CD14-positive monocyte (primary cell): Measurements from ENCODE around the gene IMPG2. TPM values are rescaled to one million over a fixed set of nuclear protein-coding genes. Genes with fewer than 3 reads are reported as not detected.
"Not testable (repeated sequence)": the region's sequence is repeated elsewhere in the genome, so short reads cannot be mapped to it uniquely, and the experiment has no call there.

ENCODE experiments used
- DNase-seq, 3 donors: peaks; one replicate each; pipeline ENCODE4 v3.0.0-alpha.2; 2011 to 2022
- H2AFZ ChIP-seq: 2 replicates; pipeline ENCODE4 v1.6.0; 2012; ENCODE audit warnings: mild to moderate bottlenecking, low read depth, low read length, inconsistent platforms; ENCODE audit not compliant: insufficient read depth, poor library complexity, severe bottlenecking
- H3K27ac ChIP-seq, 2 donors: 1 replicate in 1 of 2; 2 replicates in 1 of 2; pipeline ENCODE4 v1.5.1; 2012 to 2013; ENCODE audit warnings: low read length in 2 of 2, control low read depth in 1 of 2, inconsistent platforms in 1 of 2, low read depth in 1 of 2, mild to moderate bottlenecking in 1 of 2
- H3K27me3 ChIP-seq, 2 donors: one replicate each; pipeline versions ENCODE4 v1.6.0 to v1.6.1; 2011 to 2013; ENCODE audit warnings: low read length in 2 of 2; ENCODE audit not compliant: control insufficient read depth in 2 of 2, insufficient read depth in 2 of 2
- H3K36me3 ChIP-seq, 2 donors: replicated peaks in 1 of 2; 1 replicate in 1 of 2; 2 replicates in 1 of 2; pipeline versions ENCODE4 v1.5.1 to v1.6.1; 2012 to 2013; ENCODE audit warnings: low read length in 2 of 2, control low read depth in 1 of 2, inconsistent platforms in 1 of 2, mild to moderate bottlenecking in 1 of 2; ENCODE audit not compliant: insufficient read depth in 2 of 2, control insufficient read depth in 1 of 2
- H3K4me1 ChIP-seq, 2 donors: 1 replicate in 1 of 2; 2 replicates in 1 of 2; pipeline versions ENCODE4 v1.5.1 to v1.6.1; 2012 to 2013; ENCODE audit warnings: low read length in 2 of 2, control low read depth in 1 of 2, inconsistent platforms in 1 of 2, mild to moderate bottlenecking in 1 of 2, moderate library complexity in 1 of 2; ENCODE audit not compliant: insufficient read depth in 2 of 2, control insufficient read depth in 1 of 2
- H3K4me2 ChIP-seq: replicated peaks from 2 replicates; pipeline ENCODE3; 2012; ENCODE audit warnings: low read length, moderate library complexity, mild to moderate bottlenecking; ENCODE audit not compliant: poor library complexity, severe bottlenecking; ENCODE audit errors: extremely low read depth
- H3K4me3 ChIP-seq, 3 experiments: fragments of 200-600 bp in 1 of 3; sonication (generic) in 1 of 3; replicated peaks in 1 of 3; 1 replicate in 2 of 3; 2 replicates in 1 of 3; pipeline ENCODE4 v1.5.1; 2011 to 2013; ENCODE audit warnings: low read length in 3 of 3, mild to moderate bottlenecking in 3 of 3, control low read depth in 2 of 3, low read depth in 2 of 3, inconsistent platforms in 1 of 3, moderate library complexity in 1 of 3
- H3K79me2 ChIP-seq: 2 replicates; pipeline ENCODE4 v1.6.0; 2012; ENCODE audit warnings: mild to moderate bottlenecking, control low read depth, inconsistent platforms, low read length, moderate library complexity; ENCODE audit not compliant: insufficient read depth
- H3K9ac ChIP-seq: 2 replicates; pipeline ENCODE4 v1.6.0; 2017; ENCODE audit warnings: low read length, mild to moderate bottlenecking; ENCODE audit not compliant: insufficient read depth, poor library complexity, severe bottlenecking
- H3K9me3 ChIP-seq, 2 donors: replicated peaks in 1 of 2; 1 replicate in 1 of 2; 2 replicates in 1 of 2; pipeline versions ENCODE4 v1.5.1 to v1.6.1; 2012 to 2013; ENCODE audit warnings: low read length in 2 of 2, control low read depth in 1 of 2; ENCODE audit not compliant: control insufficient read depth in 1 of 2, insufficient read depth in 1 of 2
- H4K20me1 ChIP-seq: 2 replicates; pipeline ENCODE4 v1.6.0; 2012; ENCODE audit warnings: mild to moderate bottlenecking, low read length, control low read depth, moderate library complexity; ENCODE audit not compliant: insufficient read depth
- H3K27ac Mint-ChIP-seq, 7 donors: one replicate each; pipeline ENCODE4 v1.8.0; 2020; ENCODE audit warnings: mild to moderate bottlenecking in 7 of 7, mixed read lengths in 7 of 7, moderate library complexity in 6 of 7, inconsistent platforms in 2 of 7
- H3K27me3 Mint-ChIP-seq, 3 donors: one replicate each; pipeline ENCODE4 v1.8.0; 2021 to 2022; ENCODE audit warnings: low read depth in 3 of 3, mild to moderate bottlenecking in 3 of 3, mixed read lengths in 3 of 3, moderate library complexity in 3 of 3, inconsistent platforms in 1 of 3
- H3K36me3 Mint-ChIP-seq, 2 donors: one replicate each; pipeline ENCODE4 v1.8.0; 2020; ENCODE audit warnings: mixed read lengths in 2 of 2, inconsistent platforms in 1 of 2, mild to moderate bottlenecking in 1 of 2
- H3K4me1 Mint-ChIP-seq: one replicate; pipeline ENCODE4 v1.8.0; 2020; ENCODE audit warnings: mild to moderate bottlenecking, mixed read lengths
- H3K4me3 Mint-ChIP-seq, 2 donors: one replicate each; pipeline ENCODE4 v1.8.0; 2020; ENCODE audit warnings: mild to moderate bottlenecking in 2 of 2, mixed read lengths in 2 of 2, moderate library complexity in 1 of 2
- H3K9me3 Mint-ChIP-seq, 7 donors: one replicate each; pipeline ENCODE4 v1.8.0; 2020 to 2022; ENCODE audit warnings: mixed read lengths in 7 of 7, mild to moderate bottlenecking in 6 of 7, moderate library complexity in 6 of 7, inconsistent platforms in 2 of 7
- CTCF ChIP-seq: fragments of 200-600 bp; IDR thresholded peaks from one replicate; pipeline ENCODE4 v1.8.0; 2022; ENCODE audit warnings: antibody characterized with exemption, mild to moderate bottlenecking
- intact Hi-C, 2 donors: fragments of 100-400 bp; cut with micrococcal nuclease; formaldehyde crosslinking; loops; one replicate each; pipeline versions ENCODE4 v1.15.0 to v1.15.1; 2023
- polyA plus RNA-seq, 3 donors: library from polyadenylated mRNA; depleted of rRNA in 1 of 3; unstranded in 2 of 3; stranded (reverse) in 1 of 3; fragments of 300-500 nt in 2 of 3; fragments of >200 nt in 1 of 3; fragmentation: Illumina TruSeq in 2 of 3; gene quantifications; 1 replicate in 2 of 3; 2 replicates in 1 of 3; pipeline ENCODE4 v1.2.3, GENCODE V29; 2012 to 2021

IMPG2 gene
- polyA plus RNA-seq, 3 donors: 0.04 to 0.15 TPM; not detected in 1

- Histone ChIP-seq H3K27me3 (no peaks in the 10 kb centered on the region), H3K36me3 (no peaks in the 10 kb centered on the region), H3K4me1 (no peaks in the 10 kb centered on the region), H3K4me3 (no peak overlapping the region), H3K9ac (no peak overlapping the region), H3K4me2 (no peak overlapping the region), H4K20me1 (no peaks in the 10 kb centered on the region), H2AFZ (no peak overlapping the region), H3K79me2 (no peaks in the 10 kb centered on the region), H3K27ac (no peak overlapping the region), H3K9me3 (peaks cover 18 to 30% of the 10 kb centered on the region in 2 donors)
- H3K36me3 Mint-ChIP-seq: peaks cover 0 to 9% of the 10 kb centered on the region in 2 donors
- no peak overlapping the region for H3K4me3 Mint-ChIP-seq
- no peaks in the 10 kb centered on the region for H3K27me3 Mint-ChIP-seq
- H3K9me3 Mint-ChIP-seq: peaks cover 20 to 31% (median 26%) of the 10 kb centered on the region in 7 donors
- DNase-seq: no peak
- H3K4me1 Mint-ChIP-seq: no peaks in the 10 kb centered on the region
- H3K27ac Mint-ChIP-seq: no peak overlapping the region
- TF ChIP-seq CTCF: no peak
- intact Hi-C loops: no loop called here
Observed at GRCh38 chr3:101310978-101311375, 9.4 kb downstream of the IMPG2 start.

DNA sequence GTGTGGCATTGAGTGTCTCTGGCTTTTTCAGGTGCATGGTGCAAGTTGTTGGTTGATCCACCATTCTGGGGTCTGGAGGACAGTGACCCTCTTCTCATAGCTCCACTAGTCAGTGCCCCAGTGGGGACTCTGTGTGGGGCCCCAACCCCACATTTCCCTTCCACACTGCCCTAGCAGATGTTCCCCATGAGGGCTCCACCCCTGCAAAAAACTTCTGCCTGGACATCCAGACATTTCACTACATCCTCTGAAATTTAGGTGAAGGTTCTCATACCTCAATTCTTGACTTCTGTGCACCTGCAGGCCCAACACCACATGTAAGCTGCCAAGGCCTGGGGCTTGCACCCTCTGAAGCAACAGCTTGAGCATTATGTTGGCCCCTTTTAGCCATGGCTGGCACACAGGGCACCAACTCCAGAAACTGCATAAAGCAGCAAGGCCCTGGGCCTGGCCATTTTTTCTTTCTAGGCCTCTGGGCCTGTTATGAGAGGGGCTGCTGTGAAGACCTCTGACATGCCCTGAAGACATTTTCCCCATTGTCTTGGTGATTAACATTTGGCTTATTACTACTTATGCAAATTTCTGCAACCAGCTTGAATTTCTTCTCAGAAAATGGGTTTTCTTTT is 12.1 kb downstream of the IMPG2 start:
- H3K36me3 ChIP-seq, H3K4me2 ChIP-seq, H3K27me3 ChIP-seq, H2AFZ ChIP-seq, intact Hi-C loops, H3K4me1 Mint-ChIP-seq, H3K27ac ChIP-seq, DNase-seq, H3K9ac ChIP-seq, H3K36me3 Mint-ChIP-seq, H3K4me1 ChIP-seq, H3K27ac Mint-ChIP-seq, H3K79me2 ChIP-seq, H4K20me1 ChIP-seq, H3K4me3 Mint-ChIP-seq, H3K4me3 ChIP-seq, H3K27me3 Mint-ChIP-seq: not testable (repeated sequence)
- H3K9me3 Mint-ChIP-seq: peaks cover 18 to 31% (median 26%) of the 10 kb centered on the region in 7 donors
- peaks cover 18 to 30% of the 10 kb centered on the region in 2 donors for H3K9me3 ChIP-seq
